OCI-LY1 (cell line): ENCODE measurements around the gene CRYGC.

Experiments used
- EZH2 ChIP-seq: fragments of 200-600 bp; sonication (generic), shearing (Covaris generic); IDR thresholded peaks from 2 replicates; pipeline ENCODE4 v1.8.0; 2017; ENCODE audit warnings: borderline replicate concordance, mixed run types, mild to moderate bottlenecking, antibody characterized with exemption, low read length, moderate library complexity, mixed read lengths
- TF ChIP-seq, protein P1 (sequence below): fragments of 200-600 bp; sonication (generic), shearing (Covaris generic); IDR thresholded peaks from 2 replicates; pipeline ENCODE4 v1.5.1; 2017; ENCODE audit warnings: mild to moderate bottlenecking, antibody characterized with exemption, low read length, moderate library complexity, mixed read lengths

DNA sequence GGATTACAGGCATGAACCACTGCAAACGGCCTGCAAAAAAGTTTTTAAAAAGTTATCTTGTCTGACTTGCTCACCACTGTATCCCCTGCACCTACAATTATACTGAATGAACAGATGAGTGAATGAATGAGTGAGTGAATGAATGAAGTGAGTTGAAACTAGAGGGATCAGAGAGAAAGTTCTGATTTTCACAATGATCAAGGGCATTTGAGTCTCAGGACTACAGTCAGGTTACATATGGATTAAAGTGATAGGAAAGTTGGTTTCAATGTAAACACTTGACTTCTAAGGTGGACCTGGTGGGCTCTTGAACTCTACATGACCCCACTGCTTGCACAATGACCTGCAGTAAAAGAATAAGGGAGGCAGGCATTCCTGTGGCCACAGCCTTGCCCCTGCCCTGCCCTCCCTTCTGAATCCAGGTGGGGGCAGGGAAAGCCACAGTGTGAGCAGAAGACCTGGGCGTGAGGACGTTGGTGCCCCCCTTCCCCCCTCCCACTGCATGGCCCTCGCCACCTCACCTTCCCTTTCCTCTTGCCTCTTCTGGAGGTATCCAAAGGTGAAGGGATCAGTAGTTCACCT lies 49.5 kb upstream of the CRYGC start:
- TF ChIP-seq, protein P1, sequence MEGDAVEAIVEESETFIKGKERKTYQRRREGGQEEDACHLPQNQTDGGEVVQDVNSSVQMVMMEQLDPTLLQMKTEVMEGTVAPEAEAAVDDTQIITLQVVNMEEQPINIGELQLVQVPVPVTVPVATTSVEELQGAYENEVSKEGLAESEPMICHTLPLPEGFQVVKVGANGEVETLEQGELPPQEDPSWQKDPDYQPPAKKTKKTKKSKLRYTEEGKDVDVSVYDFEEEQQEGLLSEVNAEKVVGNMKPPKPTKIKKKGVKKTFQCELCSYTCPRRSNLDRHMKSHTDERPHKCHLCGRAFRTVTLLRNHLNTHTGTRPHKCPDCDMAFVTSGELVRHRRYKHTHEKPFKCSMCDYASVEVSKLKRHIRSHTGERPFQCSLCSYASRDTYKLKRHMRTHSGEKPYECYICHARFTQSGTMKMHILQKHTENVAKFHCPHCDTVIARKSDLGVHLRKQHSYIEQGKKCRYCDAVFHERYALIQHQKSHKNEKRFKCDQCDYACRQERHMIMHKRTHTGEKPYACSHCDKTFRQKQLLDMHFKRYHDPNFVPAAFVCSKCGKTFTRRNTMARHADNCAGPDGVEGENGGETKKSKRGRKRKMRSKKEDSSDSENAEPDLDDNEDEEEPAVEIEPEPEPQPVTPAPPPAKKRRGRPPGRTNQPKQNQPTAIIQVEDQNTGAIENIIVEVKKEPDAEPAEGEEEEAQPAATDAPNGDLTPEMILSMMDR, result no peak
- no peak for TF ChIP-seq EZH2
